Measurements from ENCODE around the gene HOXB9.

DNA sequence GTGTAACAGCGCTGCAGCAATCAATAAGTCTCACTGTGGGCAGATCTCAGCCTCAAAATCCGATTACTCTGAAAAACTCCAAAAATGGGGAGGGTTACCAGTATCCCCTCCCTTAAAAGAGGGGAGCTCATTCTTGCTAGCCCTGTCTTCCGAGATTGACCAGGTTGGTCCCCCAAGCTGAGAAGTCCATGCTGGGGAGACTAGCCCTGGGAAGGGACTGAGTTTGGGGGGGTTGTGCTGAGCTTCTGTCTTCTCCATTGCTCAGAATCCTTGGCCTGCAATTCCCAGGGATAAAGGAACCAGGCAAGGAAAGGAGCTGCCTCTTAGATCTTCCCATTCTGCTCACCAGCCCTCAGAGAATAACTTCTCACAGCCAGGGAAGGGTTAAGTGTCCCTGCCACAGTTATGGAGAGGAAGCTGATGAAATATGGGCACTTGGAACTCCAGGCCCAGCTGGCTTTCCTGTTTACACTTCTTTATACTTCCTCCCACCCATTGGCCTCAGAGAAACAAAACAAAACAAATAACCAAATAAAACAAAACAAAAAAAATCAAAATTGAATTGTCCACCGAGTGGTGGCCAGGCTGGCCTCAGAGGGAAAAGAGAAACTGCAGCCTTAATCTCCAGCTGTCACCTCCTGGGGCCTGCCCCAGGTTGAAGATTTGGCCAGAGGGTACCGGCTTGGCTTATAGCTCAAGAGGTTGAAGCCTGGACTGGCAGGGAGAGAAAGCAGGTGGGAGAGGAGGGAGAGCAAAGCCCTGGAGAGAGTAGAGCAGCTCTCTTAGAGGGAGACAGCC lies 38.7 kb downstream of the HOXB9 start:
- TF ChIP-seq, protein P1, sequence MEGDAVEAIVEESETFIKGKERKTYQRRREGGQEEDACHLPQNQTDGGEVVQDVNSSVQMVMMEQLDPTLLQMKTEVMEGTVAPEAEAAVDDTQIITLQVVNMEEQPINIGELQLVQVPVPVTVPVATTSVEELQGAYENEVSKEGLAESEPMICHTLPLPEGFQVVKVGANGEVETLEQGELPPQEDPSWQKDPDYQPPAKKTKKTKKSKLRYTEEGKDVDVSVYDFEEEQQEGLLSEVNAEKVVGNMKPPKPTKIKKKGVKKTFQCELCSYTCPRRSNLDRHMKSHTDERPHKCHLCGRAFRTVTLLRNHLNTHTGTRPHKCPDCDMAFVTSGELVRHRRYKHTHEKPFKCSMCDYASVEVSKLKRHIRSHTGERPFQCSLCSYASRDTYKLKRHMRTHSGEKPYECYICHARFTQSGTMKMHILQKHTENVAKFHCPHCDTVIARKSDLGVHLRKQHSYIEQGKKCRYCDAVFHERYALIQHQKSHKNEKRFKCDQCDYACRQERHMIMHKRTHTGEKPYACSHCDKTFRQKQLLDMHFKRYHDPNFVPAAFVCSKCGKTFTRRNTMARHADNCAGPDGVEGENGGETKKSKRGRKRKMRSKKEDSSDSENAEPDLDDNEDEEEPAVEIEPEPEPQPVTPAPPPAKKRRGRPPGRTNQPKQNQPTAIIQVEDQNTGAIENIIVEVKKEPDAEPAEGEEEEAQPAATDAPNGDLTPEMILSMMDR (IDR thresholded peaks at IDR 0.05; ENCODE audit: low read depth, low read length) = no peak
- no peak for TF ChIP-seq POLR2A (IDR thresholded peaks at IDR 0.05; ENCODE audit: extremely low read depth, insufficient read length)

All from NB4 (cell line).